ENCODE data around the gene PDCD11.
"Not testable (repeated sequence)": the region's sequence is repeated elsewhere in the genome, so short reads cannot be mapped to it uniquely, and the experiment has no call there.

The PDCD11 gene, protein sequence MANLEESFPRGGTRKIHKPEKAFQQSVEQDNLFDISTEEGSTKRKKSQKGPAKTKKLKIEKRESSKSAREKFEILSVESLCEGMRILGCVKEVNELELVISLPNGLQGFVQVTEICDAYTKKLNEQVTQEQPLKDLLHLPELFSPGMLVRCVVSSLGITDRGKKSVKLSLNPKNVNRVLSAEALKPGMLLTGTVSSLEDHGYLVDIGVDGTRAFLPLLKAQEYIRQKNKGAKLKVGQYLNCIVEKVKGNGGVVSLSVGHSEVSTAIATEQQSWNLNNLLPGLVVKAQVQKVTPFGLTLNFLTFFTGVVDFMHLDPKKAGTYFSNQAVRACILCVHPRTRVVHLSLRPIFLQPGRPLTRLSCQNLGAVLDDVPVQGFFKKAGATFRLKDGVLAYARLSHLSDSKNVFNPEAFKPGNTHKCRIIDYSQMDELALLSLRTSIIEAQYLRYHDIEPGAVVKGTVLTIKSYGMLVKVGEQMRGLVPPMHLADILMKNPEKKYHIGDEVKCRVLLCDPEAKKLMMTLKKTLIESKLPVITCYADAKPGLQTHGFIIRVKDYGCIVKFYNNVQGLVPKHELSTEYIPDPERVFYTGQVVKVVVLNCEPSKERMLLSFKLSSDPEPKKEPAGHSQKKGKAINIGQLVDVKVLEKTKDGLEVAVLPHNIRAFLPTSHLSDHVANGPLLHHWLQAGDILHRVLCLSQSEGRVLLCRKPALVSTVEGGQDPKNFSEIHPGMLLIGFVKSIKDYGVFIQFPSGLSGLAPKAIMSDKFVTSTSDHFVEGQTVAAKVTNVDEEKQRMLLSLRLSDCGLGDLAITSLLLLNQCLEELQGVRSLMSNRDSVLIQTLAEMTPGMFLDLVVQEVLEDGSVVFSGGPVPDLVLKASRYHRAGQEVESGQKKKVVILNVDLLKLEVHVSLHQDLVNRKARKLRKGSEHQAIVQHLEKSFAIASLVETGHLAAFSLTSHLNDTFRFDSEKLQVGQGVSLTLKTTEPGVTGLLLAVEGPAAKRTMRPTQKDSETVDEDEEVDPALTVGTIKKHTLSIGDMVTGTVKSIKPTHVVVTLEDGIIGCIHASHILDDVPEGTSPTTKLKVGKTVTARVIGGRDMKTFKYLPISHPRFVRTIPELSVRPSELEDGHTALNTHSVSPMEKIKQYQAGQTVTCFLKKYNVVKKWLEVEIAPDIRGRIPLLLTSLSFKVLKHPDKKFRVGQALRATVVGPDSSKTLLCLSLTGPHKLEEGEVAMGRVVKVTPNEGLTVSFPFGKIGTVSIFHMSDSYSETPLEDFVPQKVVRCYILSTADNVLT (N-terminal part only)

DNA sequence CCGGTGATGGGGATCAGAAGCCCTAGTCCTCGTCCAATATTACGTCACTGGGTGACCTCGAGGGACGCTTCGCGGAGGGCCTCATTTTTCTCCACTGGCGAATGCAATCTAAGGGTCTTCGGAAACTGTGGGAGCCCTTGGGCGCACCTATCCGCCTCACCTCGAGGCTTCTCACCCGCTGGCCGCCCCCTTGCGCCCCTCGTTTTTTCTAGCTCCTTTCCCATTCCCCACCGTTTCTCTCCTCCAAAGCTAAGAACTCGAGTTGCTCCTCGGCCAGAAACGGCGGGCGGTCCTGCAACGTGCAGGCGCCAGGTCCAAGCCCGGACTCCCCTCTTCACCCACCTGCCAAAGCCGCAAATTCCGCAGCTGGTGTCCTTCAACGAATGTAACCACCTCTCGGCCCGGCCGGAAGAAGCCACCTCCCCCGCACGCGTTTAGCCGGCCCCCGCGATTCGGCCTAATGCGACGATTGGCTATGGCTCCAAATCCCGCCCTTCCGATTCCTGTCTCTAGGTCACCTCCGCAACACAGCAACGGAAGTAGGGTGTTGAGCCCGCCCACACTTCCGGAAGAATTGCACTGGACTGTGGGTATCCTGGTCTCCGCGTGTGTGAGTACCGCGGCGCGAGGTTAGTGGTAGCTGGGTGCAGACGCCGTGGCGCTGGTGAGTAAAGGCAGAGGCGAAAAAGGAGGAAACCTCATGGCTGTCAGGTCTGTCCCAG lies at the start of gene PDCD11, which contains the start of gene ATP5MK:
Gene PDCD11, plus strand, starts transcription at position 560 of the 722 bp plus-strand sequence. CDS start 1,801 bp downstream, outside the sequence.
Gene ATP5MK, minus strand, starts transcription at position 409 of the 722 bp plus-strand sequence. CDS start 4,018 bp downstream, outside the sequence.
- peak; percentile 93 to 97 for DNase-seq (ENCODE audit: low read depth in 2 of 2)

DNA sequence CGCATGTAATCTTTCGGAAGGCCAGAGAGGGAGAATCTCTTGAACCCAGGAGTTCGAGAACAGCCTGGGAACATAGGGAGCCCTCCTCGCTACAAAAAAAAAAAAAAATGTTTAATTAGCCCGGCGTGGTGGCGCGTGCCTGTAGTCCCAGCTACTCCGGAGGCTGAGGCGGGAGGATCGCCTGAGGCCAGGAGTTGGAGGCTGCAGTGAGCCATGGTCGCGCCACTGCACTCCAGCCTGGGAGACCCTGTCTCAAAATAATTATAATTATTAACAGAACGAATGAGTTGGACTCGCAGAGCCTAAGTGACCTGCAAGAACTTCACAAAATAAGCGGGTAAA lies 46.3 kb upstream of the PDCD11 start:
- no peak for DNase-seq (ENCODE audit: low read depth in 2 of 2)

DNA sequence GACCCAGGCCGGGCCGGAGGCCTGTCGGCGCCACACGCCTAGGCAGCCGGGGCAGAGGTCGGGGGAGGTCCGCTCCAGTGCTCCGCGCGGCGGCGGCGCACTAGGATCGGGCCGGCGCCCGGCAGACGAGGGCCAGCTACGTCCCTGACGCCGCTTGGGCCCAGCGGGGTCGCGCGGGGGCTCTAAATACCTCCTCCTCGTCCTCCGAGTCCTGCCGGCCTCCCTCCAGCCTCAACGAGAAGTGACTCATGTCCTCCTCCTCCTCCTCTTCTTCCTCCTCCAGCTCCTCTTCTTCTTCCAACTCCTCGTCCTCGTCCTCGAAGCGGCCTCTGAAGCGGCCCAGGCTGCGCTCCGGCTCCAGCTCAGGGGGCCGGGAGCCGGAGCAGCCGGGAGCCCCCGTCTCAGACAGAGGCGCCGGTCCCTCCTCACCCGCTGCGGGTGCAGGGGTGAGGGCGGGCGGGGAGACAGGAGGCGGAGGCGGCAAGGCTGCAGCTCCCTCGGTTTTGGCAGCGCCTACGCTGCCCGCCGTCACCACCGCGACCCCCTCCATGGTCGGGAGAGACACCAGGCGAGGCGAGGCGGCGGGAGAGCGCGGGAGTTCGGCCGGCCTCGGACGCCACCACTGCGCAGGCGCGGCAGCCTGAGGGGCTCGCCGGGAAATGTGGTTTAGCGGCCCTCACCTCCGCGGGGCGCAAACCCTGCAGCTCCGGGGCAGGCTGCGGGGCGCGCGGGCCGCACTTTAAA lies 45.7 kb upstream of the PDCD11 start, which contains the start of gene PCGF6:
Gene PCGF6, minus strand, starts transcription at position 624 of the 744 bp plus-strand sequence. Its CDS starts 74 bp downstream, at position 550.
- peak; percentile 69 to 71 for DNase-seq (ENCODE audit: low read depth in 2 of 2)

DNA sequence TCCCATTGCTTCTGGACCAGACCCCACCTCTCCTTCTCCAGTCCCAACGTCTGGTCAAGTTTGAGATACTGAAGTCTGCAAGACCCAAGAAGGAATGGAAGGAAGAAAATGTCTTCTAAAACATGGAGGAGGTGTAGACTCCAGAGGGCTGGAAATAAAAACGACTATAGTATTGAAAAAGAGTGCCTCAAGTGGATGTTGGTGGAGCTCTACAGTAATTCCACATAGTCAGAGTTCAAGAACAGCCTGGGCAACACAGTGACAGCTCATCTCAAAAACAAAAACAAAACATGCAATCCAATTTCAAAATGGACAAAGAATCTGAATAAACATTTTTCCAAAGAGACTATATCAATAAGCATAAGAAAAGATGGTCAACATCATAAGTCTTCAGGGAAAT lies 43.1 kb upstream of the PDCD11 start:
- DNase-seq (ENCODE audit: low read depth in 2 of 2): no peak

DNA sequence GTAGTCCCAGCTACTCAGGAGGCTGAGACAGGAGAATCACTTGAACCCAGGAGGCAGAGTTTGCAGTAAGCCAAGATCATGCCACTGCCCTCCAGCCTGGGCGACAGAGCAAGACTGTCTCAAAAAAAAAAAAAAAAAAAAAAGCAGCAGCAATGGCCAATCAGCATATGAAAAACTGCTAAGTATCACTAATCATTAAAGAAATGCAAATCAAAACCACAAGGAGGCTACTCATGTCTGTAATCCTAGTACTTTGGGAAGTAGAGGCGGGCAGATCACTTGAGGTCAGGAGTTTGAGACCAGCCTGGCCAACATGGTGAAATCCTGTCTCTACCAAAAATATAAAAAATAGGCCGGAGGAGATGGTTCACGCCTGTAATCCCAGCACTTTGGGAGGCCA lies 41.9 kb upstream of the PDCD11 start:
- DNase-seq (ENCODE audit: low read depth in 2 of 2): not testable (repeated sequence)

DNA sequence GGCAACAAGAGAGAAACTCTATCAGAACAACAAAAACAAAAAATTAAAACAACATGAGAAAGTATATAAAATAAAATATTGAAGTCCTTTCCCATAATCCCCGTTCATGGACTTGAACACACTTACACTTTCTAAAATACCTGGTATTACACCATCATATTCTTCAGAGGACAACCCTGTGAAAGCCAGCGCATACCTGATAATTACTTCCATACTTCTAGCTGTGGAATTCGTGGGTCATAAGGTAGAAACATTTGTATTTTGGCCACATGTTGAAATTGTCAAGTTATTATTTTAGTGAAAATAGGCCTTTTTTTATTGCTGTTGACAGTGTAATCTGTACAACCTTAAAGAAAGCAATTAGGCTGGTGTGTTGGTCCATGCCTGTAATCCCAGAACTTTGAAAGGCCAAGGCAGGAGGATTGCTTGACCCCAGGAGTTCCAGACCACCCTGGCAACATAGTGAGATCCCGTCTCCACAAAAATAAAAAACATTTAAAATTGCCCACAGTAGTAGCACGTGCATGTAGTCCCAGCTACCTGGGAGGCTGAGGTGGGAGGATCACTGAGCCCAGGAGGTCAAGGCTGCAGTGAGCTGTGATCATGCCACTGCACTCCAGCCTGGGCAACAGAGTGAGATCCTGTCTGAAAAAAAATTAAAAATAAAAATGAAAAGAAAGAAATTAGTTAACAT lies 40.4 kb upstream of the PDCD11 start:
- DNase-seq (ENCODE audit: low read depth in 2 of 2): no peak

DNA sequence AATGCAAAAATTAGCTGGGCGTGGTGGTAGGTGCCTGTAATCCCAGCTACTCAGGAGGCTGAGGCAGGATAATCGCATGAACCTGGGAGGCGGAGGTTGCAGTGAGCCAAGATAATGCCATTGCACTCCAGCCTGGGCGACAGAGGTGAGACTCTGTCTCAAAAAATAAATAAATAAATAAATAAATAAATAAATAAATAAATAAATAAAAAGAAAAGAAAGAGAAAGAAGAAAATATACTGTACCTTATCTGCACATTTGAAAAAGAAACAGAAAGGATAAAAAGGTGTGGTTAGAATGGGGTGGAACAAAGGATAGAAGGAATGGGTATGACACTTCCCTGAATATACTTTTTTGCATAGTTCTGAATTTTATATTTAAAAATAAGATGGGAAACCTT lies 36.9 kb upstream of the PDCD11 start:
- DNase-seq (ENCODE audit: low read depth in 2 of 2): not testable (repeated sequence)

DNA sequence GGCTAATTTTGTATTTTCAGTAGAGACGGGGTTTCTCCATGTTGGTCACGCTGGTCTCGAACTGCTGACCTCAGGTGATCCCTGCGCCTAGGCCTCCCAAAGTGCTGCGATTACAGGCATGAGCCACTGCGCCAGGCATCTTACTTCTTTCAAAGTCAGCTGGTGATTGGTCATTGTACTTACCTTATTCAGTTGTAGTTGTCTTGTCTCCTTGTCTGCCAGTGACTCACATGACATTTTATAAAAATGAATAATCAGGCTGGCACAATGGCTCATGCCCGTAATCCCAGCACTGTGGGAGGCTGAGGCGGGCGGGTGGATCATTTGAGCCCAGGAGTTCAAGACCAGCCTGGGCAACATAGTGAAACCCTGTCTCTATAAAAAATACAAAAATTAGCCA lies 35.6 kb upstream of the PDCD11 start:
- DNase-seq (ENCODE audit: low read depth in 2 of 2): not testable (repeated sequence)

DNA sequence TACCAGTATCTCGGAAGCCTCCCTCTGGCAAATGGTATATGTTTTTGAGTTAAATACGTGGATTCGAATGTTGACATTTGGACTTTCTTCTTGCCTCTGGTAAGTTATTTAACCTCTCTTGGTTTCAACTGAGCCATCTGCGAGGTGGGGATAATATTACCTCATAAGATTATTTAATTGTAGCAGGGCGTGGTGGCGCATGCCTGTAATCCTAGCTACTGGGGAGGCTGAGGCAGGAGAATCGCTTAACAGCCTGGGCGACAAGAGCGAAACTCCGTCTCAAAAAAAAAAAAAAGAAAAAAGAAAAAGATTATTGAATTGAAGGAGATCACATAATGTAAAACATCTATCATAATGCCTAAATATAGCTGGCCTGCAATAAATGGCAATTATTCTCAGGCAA lies 29.0 kb upstream of the PDCD11 start:
- DNase-seq (ENCODE audit: low read depth in 2 of 2): no peak

DNA sequence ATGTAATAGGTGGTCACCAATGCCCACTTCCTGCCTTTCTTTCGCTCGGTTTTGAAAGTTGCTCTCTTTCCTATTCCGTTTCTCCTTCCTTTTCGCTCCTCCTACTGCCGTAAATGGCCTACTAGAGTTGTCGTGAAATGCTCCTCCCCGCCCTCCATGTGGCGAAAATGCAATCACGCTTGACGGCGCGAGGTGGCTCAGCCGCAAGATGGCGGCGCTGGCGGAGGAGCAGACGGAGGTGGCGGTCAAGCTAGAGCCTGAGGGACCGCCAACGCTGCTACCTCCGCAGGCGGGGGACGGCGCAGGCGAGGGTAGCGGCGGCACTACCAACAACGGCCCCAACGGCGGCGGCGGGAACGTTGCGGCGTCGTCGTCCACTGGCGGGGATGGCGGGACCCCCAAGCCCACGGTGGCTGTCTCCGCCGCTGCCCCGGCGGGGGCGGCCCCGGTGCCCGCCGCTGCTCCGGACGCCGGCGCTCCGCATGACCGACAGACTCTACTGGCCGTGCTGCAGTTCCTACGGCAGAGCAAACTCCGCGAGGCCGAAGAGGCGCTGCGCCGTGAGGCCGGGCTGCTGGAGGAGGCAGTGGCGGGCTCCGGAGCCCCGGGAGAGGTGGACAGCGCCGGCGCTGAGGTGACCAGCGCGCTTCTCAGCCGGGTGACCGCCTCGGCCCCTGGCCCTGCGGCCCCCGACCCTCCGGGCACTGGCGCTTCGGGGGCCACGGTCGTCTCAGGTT lies 28.5 kb upstream of the PDCD11 start, which contains the start of gene TAF5:
Gene TAF5, plus strand, starts transcription at position 195 of the 737 bp plus-strand sequence. Its CDS starts 14 bp downstream, at position 209.
- peak; percentile 80 to 88 for DNase-seq (ENCODE audit: low read depth in 2 of 2)

DNA sequence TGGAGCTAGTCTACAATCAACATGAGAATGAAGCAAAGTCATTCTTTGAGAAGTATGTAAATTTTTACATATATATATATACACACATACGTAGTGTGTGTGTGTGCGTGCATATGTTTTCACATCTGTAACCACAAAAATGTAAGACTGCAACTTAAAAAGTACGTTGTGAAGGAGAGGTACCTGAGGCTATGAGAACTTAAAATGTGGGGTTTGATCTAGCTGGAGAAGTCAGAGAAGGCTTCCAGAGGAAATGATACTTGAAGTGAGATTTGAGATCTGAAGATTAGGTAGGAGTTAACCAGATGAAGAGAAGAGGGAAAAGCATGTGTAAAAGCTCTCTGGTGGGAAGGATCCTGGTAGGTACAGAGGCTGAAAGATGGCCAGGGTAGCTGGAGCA lies 22.9 kb upstream of the PDCD11 start:
- DNase-seq (ENCODE audit: low read depth in 2 of 2): no peak

DNA sequence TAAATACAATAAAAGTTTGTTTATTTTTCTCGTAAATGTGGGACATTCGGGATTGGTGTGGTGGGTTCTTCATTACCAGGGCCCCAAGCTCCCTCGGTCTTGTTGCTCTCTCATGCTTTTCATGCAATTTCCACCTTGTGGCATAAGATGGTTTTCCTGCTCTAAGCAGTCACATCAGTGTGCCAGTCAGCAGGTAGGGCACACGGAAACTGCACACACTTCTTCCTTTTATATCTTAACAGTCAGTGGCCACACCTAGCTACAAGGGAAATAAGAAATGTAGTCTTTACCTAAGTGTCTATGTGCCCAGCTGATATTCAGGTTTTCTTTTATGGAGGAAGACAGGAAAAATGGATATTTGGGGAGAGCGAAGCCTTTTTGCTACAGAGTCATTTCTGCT lies 22.2 kb upstream of the PDCD11 start:
- no peak for DNase-seq (ENCODE audit: low read depth in 2 of 2)

DNA sequence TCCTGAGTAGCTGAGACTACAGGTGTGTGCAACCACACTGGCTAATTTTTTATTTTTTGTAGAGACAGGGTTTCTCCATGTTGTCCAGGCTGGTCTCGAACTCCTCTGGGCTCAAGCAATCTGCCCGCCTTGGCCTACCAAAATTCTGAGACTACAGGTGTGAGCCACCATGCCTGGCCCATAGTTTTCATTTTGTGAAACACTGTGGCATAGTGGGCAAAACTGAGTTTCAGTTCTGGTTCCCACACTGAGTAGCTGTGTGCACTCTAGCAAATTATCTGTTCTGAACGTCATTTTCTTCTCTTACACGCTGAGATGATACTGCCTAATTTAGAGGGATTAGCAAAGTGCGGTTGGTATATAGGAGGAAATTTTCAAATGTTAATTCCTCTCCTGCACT lies 13.7 kb upstream of the PDCD11 start:
- DNase-seq (ENCODE audit: low read depth in 2 of 2): no peak

DNA sequence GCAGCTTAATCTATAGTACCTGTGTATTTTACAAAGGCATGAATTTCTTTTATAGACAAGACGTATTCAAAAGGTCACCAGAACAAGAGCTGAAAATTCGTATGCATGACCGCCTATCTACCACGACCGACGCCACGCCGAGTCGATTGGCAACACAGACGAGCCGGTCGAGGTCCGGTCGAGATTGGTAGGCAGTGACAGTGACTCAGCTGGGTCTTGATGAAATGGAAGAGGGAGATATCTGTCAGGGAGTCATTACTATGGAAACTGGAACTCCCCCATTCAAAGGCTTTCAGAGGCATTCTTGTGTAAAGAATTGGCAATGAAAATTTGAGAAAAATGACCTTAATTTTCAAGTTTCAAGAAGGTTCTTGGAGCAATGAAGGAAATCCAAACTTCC lies 2.2 kb upstream of the PDCD11 start:
- DNase-seq (ENCODE audit: low read depth in 2 of 2): no peak

DNA sequence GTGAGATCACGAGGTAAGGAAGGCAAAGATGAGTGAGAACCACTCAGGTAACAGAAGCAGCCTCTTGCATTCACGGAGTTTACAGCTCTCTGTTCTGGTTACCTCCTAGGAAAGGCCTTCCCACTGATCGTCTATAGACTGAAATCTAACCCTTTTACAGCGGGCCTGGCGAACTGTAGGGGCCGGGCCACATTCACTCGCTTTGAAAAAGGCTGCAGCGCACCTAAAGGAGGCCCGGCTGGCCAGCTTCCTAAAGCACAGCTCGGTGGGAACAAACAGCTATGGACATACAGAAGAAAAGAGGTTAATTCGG lies 716 bp upstream of the PDCD11 start:
- DNase-seq (ENCODE audit: low read depth in 2 of 2): no peak

DNA sequence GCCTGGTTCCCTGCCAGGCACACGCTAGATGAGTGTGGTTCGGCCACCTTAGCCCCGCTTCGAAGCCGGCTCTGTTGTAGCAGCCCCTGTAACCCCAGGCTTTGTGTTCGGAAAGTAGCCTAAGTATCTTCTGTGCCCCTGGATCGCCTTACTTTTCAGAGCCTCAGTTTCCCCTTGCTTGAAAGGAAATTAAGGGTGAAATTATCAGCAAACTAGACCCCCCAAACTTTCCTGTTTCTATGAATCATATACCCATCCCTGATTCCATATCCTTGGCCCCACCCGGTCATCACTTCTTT lies 312 bp downstream of the PDCD11 start:
- no peak for DNase-seq (ENCODE audit: low read depth in 2 of 2)

DNA sequence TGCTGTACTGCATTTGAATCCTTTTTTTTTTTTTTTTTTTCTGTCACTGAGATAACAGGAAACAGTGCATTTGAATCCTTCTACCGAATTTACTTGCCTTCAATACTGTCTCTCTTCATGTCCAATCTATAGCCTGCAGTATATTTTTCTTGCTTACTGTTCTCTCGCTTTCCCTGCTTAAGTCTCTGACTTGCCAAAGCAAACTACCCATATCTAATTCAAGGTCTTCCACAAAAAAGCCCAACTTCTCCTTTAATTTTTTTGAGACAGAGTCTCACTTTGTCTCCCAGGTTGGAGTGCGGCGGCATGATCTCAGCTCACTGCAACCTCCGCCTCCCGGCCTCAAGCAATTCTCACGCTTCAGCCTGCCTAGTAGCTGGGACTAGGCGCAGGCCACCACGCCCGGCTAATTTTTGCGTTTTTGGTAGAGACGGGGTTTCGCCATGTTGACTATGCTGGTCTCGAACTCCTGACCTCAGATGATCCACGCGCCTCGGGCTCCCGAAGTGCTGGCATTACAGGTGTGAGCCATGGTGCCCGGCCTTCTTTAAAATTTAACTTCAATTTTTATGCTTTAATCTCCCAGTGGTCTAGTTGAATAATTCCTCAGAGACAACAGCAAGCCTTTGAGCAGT lies 882 bp downstream of the PDCD11 start:
- DNase-seq (ENCODE audit: low read depth in 2 of 2): no peak

DNA sequence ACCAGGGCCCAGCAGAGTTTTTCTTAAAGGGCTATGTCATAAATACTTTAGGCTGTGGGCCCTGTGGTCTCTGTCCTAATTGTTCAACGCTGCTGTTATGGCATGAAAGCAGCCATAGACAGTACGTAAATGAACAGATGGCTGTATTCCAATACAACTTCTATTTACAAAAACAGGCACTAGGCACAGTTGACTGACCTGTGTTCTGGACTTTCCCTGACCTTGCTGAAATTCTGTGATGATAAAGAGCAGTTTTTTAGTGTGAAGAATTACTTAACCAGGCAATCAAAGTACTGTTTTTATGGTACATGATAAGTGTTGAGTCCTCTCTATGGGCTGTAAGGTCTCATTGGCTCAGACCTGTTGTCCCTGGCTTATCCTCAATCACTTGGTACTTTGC lies 17.1 kb downstream of the PDCD11 start:
- no peak for DNase-seq (ENCODE audit: low read depth in 2 of 2)

DNA sequence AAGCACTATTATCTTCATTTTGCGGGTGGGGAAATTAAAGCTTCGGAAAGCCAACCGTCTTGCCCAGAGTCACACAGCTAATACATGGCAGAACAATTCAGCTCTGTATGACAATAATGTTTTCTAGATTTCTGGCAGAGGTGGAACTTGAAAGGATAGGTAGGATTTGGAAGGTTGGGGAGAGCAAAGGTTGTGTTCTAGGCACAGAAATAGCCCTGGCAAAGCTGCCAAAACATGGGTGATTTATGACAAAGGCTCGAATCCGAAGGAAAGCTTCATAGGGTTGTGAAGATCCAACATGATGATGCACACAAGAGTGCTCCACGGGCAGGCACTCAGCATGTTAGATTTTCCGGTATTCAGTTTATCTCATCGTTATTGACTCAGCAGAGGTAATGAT lies 19.2 kb downstream of the PDCD11 start:
- no peak for DNase-seq (ENCODE audit: low read depth in 2 of 2)
